ENCODE measurements around the gene TULP1. TPM values are rescaled to one million over a fixed set of nuclear protein-coding genes. Genes with fewer than 3 reads are reported as not detected.

The TULP1 gene
- total and polyA plus RNA-seq, 7 donors = 0.05 to 0.09 (median 0.08) TPM; not detected in 4

DNA sequence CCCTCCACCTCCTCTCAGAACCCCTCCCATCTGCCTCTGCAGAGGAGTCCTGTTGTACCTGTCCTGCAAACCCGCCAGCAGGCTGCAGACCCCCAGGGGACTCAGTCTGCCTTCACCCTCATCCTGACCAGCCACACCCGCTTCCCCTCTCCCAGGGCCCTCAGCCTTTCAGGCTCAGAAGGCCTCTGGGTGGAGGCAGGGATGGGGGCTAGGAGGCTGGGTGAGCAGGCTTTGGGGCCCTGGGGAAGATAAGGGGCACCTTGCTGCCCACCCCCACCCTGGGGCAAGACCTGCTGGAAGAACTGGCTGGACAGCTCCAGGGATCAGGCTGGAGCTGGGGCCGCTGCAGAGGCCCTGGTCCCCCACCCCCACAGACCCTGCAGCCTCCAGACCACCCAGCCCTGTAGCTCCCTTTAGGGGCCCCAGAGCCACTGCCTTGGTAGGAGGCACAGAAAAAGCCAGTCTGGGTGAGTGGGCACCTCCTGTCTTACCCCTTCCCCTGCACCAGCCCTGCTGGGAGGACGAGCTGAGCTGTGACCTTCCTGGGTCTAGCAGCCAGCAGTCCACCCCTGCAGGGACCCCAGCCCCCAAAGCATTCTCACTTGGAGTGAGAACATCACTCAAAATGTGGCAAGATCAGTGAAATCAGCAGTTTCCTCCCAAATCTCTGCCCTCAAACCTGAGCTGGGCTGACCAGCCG is 21.0 kb downstream of the TULP1 start:
- 56 to 69% (median 61%) methylated on average over 4 to 5 of the region's 5 CpGs for WGBS, 3 donors
- Histone ChIP-seq H3K4me3 (no peak overlapping the region), H3K36me3 (ENCODE audit: insufficient read depth in 1 of 2, low read depth in 1 of 2) (no peaks in the 10 kb centered on the region), H3K27me3 (ENCODE audit: insufficient read depth in 3 of 3, low read length in 2 of 3) (no peaks in the 10 kb centered on the region), H3K4me1 (peaks cover 58% of the 10 kb centered on the region), H3K27ac (peak overlapping the region; percentile 74), H3K9me3 (no peaks in the 10 kb centered on the region)
- TF ChIP-seq, protein P1, sequence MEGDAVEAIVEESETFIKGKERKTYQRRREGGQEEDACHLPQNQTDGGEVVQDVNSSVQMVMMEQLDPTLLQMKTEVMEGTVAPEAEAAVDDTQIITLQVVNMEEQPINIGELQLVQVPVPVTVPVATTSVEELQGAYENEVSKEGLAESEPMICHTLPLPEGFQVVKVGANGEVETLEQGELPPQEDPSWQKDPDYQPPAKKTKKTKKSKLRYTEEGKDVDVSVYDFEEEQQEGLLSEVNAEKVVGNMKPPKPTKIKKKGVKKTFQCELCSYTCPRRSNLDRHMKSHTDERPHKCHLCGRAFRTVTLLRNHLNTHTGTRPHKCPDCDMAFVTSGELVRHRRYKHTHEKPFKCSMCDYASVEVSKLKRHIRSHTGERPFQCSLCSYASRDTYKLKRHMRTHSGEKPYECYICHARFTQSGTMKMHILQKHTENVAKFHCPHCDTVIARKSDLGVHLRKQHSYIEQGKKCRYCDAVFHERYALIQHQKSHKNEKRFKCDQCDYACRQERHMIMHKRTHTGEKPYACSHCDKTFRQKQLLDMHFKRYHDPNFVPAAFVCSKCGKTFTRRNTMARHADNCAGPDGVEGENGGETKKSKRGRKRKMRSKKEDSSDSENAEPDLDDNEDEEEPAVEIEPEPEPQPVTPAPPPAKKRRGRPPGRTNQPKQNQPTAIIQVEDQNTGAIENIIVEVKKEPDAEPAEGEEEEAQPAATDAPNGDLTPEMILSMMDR (IDR thresholded peaks at IDR 0.05) = no peak
- DNase-seq (no peak), ATAC-seq (no peak)
- intact Hi-C loops (cut with DNase I) = no loop called here

DNA sequence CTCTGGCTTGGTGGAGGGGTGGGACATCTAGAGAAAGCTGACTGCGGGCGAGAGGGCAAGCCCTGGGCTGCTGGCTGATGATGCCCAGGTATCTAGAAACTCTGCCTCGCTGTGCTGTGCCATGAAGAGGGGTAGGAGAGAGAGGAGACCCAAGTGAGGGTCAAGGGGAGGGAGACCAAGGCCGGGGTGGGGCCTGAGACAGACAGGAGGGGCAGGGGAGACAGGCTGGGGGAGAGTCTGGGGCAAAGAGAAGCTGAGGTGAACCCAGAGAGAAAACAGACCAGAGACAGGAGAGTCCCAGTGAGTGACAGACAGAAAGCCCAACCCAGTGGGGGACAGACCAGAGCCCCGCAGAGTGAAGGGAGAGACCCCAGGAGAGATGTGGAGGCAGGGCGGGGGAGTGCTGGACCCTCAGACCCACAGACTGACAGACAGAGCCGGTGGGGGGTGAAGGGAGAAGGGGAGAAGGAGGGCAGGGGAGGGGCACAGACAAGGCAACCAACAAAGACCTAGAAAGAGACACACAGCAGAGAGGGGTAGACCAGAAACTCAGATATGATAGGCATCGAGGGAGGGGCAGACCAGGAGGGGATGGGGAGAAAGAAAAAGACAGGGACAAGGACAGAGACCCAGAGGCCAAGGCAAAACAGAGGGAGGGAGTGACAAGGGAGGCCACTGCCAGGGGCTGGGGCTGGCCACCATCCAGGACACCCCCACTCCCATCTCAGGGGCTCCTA is 21.7 kb downstream of the TULP1 start:
- Histone ChIP-seq H3K9me3 (no peaks in the 10 kb centered on the region), H3K4me3 (peak overlapping the region; percentile 49), H3K4me1 (peaks cover 63% of the 10 kb centered on the region), H3K36me3 (ENCODE audit: insufficient read depth in 1 of 2, low read depth in 1 of 2) (peaks cover 0 to 4% of the 10 kb centered on the region in 2 donors), H3K27ac (peak overlapping the region; percentile 74), H3K27me3 (ENCODE audit: insufficient read depth in 3 of 3, low read length in 2 of 3) (no peaks in the 10 kb centered on the region)
- ATAC-seq (peak in 2 of 4 donors; percentile 1 to 7), DNase-seq (no peak)
- intact Hi-C loops (cut with DNase I) = no loop called here
- TF ChIP-seq, protein P1 (IDR thresholded peaks at IDR 0.05) = no peak
- 53 to 62% (median 55%) methylated on average over 6 to 8 of the region's 8 CpGs for WGBS, 3 donors

DNA sequence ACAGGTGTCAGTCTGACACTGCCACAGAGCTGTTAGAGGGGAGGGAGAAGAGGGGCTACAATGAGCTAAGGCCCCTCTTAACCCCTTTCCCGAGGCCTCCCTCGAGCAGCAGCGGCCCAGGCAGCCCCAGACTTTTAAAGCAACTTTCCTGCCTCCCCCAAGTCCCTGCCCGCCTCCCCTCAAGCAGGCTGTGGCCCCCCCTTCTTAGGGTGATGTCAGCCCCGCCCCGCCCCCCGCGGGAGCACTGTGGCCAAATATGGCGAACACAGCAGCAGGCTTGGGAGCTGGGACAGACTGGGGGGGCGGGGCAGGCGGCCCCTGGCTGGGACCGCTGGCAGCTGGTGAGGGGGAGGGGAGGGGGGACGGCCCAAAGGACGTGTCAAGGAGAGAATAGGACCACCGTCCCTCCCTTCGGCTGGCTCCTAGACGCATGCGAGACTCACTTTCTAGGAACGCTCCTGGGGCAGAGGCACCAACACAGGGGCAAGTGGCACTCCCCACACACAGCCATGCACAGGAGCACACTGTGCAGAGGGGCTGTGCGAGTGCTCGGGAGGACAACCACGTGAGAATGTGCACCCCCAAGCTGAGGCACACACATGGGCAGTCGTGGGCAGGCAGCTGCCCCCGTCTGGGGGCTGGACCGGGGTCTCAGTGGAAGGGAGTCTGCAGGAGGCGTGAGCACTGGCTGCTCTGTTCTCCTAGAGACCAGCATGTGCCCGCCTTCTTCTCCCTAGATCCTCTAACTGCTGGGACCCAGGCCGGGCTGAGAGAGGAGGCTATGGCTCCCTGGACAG is 22.5 kb downstream of the TULP1 start:
- H3K36me3 ChIP-seq (ENCODE audit: insufficient read depth in 1 of 2, low read depth in 1 of 2) = peaks cover 0 to 6% of the 10 kb centered on the region in 2 donors
- 9 to 12% (median 10%) methylated on average over 23 to 28 of the region's 28 CpGs for WGBS, 3 donors
- H3K9me3 ChIP-seq = no peaks in the 10 kb centered on the region
- H3K4me1 ChIP-seq = peaks cover 57% of the 10 kb centered on the region
- peak overlapping the region; percentile 74 for H3K27ac ChIP-seq
- peak overlapping the region; percentile 49 for H3K4me3 ChIP-seq
- DNase-seq (peak; percentile 79 to 88), ATAC-seq (peak; percentile 75 to 88 (median 80))
- TF ChIP-seq, protein P1 (IDR thresholded peaks at IDR 0.05) = no peak
- no peaks in the 10 kb centered on the region for H3K27me3 ChIP-seq (ENCODE audit: insufficient read depth in 3 of 3, low read length in 2 of 3)
- intact Hi-C loops (cut with DNase I) = no loop called here

DNA sequence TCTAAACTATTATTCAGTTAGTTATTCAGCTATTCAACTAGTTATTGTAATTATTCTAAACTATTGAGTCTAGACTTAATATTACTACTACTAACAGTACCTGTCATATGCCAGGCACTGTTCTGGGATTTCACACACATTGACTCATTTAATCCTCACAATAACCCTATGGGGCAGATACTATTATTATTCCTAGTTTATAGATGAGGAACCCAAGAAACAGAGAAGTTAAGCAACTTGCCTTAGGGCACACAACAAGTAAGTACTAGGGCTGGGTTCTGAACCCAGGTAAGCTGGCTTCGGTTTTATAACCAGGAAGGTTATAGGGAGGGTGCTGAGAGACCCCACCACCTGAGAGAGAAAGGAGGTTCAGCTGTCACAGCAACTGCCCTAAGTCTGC is 23.6 kb downstream of the TULP1 start:
- Histone ChIP-seq H3K36me3 (ENCODE audit: insufficient read depth in 1 of 2, low read depth in 1 of 2) (peaks cover 0 to 16% of the 10 kb centered on the region in 2 donors), H3K27me3 (ENCODE audit: insufficient read depth in 3 of 3, low read length in 2 of 3) (no peaks in the 10 kb centered on the region), H3K4me3 (no peak overlapping the region), H3K27ac (peak overlapping the region; percentile 74), H3K9me3 (no peaks in the 10 kb centered on the region), H3K4me1 (peaks cover 48% of the 10 kb centered on the region)
- intact Hi-C loops (cut with DNase I) = no loop called here
- TF ChIP-seq, protein P1 (IDR thresholded peaks at IDR 0.05) = no peak
- DNase-seq (no peak), ATAC-seq (no peak)
- 95% methylated on average over 1 of the region's 1 CpG for WGBS, 3 donors

All from psoas muscle (tissue), 8 donors.